Stimulated activated effector memory CD8-positive, alpha-beta T cell treated with anti-CD3 and anti-CD28 coated beads, Interleukin-12 subunit alpha, Interleukin-12 subunit beta, amount 100 ng/mL, for 72 hours (primary cell): ENCODE data around the gene PACC1.
A peak's percentile ranks its signal among the peaks of the same experiment; 100 is the strongest.

Experiments used
- ATAC-seq: fragments of 150-1000 bp; cut with Tn5 transposase; 2 replicates; pipeline ENCODE4 v1.10.0; 2021
- DNase-seq, 2 donors: peaks; one replicate each; pipeline ENCODE4 v3.0.0; 2021 to 2022; ENCODE audit warnings: low spot score in 2 of 2
- H3K27ac Mint-ChIP-seq: one replicate; pipeline ENCODE4 v1.8.0; 2022; ENCODE audit warnings: mild to moderate bottlenecking, mixed read lengths
- H3K36me3 Mint-ChIP-seq: one replicate; pipeline ENCODE4 v1.8.0; 2022; ENCODE audit warnings: mild to moderate bottlenecking, mixed read lengths
- H3K4me1 Mint-ChIP-seq: one replicate; pipeline ENCODE4 v1.8.0; 2022; ENCODE audit warnings: mixed read lengths
- H3K4me3 Mint-ChIP-seq: one replicate; pipeline ENCODE4 v1.8.0; 2022; ENCODE audit warnings: mild to moderate bottlenecking, mixed read lengths
- H3K9me3 Mint-ChIP-seq: one replicate; pipeline ENCODE4 v1.8.0; 2022; ENCODE audit warnings: mixed read lengths

The PACC1 gene

DNA sequence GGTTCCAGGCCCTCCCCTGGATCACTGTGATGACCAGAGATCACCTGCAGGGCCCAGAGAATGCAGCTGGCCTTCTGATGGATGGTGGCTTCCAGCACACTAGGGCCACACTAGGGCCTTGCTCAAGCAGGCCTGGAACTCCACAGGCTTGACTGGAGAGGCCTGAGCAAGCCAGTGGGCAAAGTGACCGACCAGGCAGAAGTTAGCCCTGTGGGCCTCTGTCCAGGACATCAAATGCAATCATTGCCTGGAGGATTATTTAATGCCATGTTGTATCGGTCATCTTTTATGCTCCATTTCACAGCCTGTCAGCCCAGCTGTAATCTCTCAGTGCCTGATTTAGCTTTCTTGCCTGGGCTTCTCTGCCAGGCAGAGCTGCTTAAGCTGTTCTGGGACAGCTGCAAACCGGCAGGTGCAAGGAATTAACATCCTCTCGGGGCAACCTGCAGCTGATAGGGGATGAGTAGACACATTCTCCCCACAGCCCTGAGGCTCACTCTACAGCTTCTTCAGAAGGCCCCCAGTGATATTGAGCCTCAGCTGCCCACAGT is 35.7 kb upstream of the PACC1 start:
- peak overlapping the region; percentile 34 for H3K27ac Mint-ChIP-seq
- no peak for ATAC-seq
- H3K36me3 Mint-ChIP-seq = peaks cover 23% of the 10 kb centered on the region
- H3K9me3 Mint-ChIP-seq = no peaks in the 10 kb centered on the region
- no peak overlapping the region for H3K4me3 Mint-ChIP-seq
- no peak for DNase-seq
- no peaks in the 10 kb centered on the region for H3K4me1 Mint-ChIP-seq

DNA sequence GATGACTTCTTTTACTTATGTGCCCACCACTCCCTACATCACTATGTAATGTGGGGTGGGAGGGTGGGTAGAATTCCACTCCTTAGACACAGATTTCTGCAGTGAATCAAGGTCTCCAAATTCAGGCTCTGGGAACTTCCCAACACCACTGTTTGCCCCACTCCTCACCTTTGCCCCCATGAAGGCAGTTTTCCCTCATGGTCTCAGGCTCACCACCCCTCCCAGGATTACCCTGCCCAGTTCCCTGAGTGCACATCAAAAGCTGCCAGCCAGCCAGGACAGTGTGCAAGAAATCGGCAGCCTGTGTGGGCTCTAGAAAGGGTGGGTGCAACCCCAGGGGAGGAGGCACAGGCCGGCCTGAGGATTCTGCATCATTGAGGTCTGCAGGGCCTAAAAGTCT is 32.8 kb upstream of the PACC1 start:
- no peak overlapping the region for H3K27ac Mint-ChIP-seq
- H3K36me3 Mint-ChIP-seq = peaks cover 29% of the 10 kb centered on the region

DNA sequence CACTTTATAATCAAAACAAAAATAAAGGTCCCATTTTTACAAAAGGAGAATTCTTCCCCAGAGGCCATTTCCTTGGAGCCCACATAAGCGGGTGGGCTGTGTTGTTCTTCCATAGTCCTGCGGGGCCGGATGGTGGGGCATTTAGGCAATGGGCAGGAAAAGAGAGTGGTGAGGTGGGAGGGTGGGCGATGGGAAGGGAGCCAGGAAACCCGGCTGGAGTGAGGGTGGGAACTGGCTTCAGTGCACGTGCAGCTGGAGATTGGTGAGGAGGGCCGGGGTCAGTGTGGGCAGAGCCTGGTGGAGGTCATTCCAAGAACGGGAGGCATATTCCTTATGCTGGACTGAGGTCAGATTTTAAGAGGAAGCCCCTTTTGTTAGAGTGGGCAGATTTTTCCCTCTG is 31.6 kb upstream of the PACC1 start:
- H3K4me1 Mint-ChIP-seq = no peaks in the 10 kb centered on the region
- H3K4me3 Mint-ChIP-seq = no peak overlapping the region
- ATAC-seq (no peak), DNase-seq (no peak)
- no peaks in the 10 kb centered on the region for H3K9me3 Mint-ChIP-seq
- no peak overlapping the region for H3K27ac Mint-ChIP-seq
- peaks cover 27% of the 10 kb centered on the region for H3K36me3 Mint-ChIP-seq

More for the DNA sequence above, 32.8 kb upstream of the PACC1 start:
- DNase-seq = no peak
- Mint-ChIP-seq H3K9me3 (no peaks in the 10 kb centered on the region), H3K4me1 (no peaks in the 10 kb centered on the region), H3K4me3 (no peak overlapping the region)
- no peak for ATAC-seq

DNA sequence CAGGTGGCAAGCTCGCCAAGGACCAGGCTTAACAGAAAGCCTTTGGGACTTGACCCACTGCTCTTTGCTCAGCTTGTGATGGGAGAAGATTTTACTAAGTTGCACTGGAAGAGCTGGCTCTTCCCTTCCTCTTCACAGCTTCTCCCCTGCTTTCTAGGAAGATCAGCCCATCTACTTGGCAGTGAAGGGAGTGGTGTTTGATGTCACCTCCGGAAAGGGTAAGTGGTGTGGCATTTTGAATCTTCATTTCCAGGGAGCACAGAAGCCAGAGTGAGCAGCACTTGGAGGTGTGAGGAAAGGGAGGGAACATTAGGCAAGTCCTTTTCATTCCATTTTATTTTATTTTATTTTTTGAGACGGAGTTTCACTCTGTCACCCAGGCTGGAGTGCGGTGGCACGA is 27.7 kb upstream of the PACC1 start:
- H3K27ac Mint-ChIP-seq = no peak overlapping the region
- ATAC-seq = no peak
- H3K4me3 Mint-ChIP-seq = no peak overlapping the region
- no peaks in the 10 kb centered on the region for H3K4me1 Mint-ChIP-seq
- no peak for DNase-seq
- peaks cover 22% of the 10 kb centered on the region for H3K36me3 Mint-ChIP-seq
- H3K9me3 Mint-ChIP-seq = no peaks in the 10 kb centered on the region

DNA sequence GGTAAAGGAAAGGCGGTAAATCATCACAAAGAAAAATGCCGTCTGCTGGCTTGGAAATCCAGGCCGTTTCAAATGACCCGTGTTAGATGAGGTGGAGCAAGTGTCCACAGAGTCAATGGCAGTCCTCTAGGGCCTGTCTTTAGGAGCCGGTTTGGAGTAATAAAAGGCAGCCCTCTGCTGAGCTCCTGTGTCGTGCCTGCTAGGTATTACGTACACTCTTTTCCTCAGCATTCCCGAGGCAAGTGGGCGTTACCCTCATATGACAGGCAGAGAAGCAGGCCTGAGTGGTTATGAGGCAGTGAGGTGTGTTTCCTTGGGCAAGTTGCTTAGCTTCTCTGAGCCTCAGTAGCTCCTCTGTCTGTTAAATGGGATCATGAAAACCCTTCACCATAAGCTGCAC is 25.7 kb upstream of the PACC1 start:
- no peaks in the 10 kb centered on the region for H3K4me1 Mint-ChIP-seq
- no peaks in the 10 kb centered on the region for H3K9me3 Mint-ChIP-seq
- no peak for ATAC-seq
- no peak overlapping the region for H3K27ac Mint-ChIP-seq
- no peak for DNase-seq
- no peak overlapping the region for H3K4me3 Mint-ChIP-seq
- peaks cover 9% of the 10 kb centered on the region for H3K36me3 Mint-ChIP-seq

DNA sequence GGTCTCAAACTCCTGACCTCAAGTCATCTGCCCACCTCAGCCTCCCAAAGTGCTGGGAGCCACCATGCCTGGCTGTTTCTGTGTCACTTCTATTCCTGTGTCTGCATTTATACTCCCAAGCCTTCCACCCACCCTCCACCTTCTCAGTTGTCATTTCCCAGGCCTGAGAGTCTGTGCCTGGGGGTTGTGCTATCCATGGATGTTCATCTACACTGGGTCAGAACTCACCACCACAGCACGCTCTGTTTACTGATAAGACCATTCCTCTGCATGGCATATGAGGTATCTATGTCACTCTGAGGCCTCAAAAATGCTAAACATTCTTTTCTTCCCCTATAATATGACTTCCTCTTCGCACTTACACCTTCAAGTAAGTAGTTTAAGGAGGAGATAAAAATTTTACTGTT is 24.1 kb upstream of the PACC1 start:
- Mint-ChIP-seq H3K27ac (no peak overlapping the region), H3K4me1 (peaks cover 11% of the 10 kb centered on the region), H3K4me3 (no peak overlapping the region), H3K9me3 (no peaks in the 10 kb centered on the region), H3K36me3 (no peaks in the 10 kb centered on the region)
- no peak for ATAC-seq
- no peak for DNase-seq

DNA sequence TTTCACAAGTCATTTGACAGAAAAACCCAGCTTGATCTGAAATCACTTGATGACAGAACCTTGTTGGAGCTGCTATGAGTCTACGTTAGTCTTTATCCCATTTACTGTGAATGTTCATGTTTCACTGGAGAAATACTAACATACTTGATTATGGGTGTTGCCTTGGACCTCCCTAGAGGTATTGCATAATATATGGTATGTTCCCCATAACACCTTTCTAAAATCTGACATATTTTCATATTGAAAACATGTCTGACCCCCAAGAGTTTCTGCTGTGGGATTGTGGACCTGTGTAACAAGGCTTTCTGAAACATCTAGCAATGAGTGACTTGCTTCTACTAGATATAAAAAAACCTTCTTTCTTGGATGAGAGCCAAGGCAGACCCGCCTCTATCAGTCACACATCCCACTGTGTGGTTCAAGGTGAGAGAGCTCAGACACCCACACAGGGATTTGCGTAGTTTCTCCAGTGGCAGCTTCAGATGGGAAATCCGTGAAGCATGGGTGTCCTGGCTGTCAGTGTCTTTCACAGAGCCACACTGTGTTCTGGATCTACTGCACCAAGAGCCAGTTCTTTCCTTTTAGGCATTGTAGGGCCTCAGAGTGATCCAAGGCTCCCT is 22.6 kb upstream of the PACC1 start:
- Mint-ChIP-seq H3K27ac (peak overlapping the region; percentile 15), H3K4me3 (no peak overlapping the region), H3K4me1 (peaks cover 18% of the 10 kb centered on the region), H3K36me3 (no peaks in the 10 kb centered on the region), H3K9me3 (no peaks in the 10 kb centered on the region)
- DNase-seq (no peak), ATAC-seq (no peak)

DNA sequence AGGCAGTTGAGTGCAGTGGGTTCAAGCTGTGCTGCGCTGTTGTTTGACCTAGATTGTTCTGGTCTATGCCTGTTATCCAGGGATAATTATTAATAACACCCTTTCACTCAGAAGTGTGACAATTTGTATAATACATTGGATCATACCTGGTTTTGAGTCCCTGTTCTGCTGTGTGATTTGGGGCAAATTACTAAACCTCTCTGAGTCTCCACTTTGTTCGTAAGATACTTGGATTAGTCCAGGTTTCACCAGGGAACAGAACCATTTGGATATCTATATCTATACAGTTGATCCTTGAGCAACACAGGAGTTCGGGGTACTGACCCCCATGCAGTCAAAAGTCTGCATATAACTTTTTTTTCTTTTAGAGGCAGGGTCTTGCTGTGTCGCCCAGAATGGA is 20.3 kb upstream of the PACC1 start:
- DNase-seq = no peak
- Mint-ChIP-seq H3K9me3 (no peaks in the 10 kb centered on the region), H3K4me1 (peaks cover 33% of the 10 kb centered on the region), H3K27ac (no peak overlapping the region), H3K4me3 (no peak overlapping the region), H3K36me3 (no peaks in the 10 kb centered on the region)
- no peak for ATAC-seq

DNA sequence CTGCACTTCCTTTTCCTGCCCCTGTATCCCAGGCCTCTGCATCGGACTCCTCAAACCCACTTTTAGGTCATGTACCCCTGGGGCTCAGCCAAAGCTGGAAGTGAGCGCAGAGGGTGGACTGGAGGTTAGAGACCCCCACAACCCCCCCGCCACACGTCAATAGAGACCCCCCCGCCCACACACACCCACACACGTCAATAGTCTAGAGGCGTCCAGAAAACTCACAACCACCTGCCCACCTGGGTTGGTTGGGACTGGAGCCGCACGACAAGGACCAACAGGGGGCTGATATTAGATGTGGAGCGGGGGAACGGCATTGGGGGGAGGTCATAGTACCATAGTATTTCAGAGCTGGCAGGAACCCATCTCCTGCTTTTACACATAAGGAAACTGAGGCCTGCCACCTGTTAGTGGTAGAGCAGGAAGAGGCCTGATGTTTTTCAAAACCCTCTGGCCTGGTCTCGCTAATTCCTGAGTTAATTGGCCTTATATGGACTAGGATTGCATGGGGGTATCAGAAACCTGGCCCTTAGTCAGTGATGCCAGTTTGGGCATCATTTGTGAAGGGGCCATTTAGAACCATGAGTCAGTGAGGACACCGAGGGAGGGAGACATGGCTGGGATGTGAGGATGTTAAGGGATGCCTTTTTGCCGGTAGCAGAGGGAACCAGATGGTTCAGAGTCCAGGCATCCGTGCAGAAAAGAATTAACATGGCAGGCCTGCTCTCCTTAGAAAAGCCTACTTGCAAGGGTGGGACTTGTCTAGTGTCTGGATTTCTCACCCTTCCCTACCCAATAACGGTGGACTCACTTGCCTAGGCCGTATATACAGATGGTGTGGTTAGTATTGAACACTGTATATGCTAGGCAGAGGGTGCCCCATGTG is 19.1 kb upstream of the PACC1 start:
- Mint-ChIP-seq H3K36me3 (no peaks in the 10 kb centered on the region), H3K4me1 (peaks cover 33% of the 10 kb centered on the region), H3K27ac (peak overlapping the region; percentile 81), H3K4me3 (peak overlapping the region; percentile 70), H3K9me3 (no peaks in the 10 kb centered on the region)
- DNase-seq = no peak
- ATAC-seq = no peak

DNA sequence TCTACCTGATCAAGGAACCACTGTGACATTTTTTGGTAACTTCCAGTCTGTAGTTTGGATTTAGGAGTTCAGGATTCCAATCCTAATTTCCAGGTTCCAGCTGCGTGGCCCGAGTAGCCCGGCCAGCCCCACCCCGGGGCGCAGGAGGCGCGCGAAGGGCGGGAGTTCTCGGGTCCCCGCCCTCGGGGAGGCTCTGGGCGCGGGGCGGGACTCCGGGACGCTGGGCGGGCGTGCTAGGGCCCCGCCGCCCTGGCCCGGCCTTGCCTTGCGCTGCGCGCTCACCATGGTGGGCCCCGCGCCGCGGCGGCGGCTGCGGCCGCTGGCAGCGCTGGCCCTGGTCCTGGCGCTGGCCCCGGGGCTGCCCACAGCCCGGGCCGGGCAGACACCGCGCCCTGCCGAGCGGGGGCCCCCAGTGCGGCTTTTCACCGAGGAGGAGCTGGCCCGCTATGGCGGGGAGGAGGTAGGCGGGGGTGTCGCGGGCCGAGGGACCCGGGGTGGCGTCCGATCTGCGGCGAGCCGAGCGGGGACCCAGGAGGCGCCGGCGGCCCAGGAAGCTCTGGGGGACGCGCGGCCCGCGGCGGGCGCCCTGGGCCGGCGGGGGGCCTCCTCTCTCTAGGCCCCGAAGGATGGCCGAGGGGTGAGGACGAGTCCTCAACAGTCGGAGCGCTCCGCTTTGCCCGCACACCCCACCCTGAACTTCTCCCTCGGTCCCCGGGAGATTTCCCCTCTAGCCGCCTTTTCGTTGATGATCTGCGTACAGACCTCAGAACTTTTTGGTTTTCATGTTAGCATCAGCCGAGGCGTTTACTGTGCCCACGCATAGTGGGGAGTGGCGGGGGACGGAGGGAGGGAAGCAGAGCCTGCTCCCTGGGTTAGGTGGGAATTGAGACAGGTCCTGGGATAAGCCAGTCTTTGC is 18.2 kb upstream of the PACC1 start, which contains the start of gene NENF:
NENF (plus strand) TSS at position 260 of the 916 bp plus-strand sequence; CDS start at position 284, 24 bp downstream.
- Mint-ChIP-seq H3K4me1 (peaks cover 33% of the 10 kb centered on the region), H3K9me3 (no peaks in the 10 kb centered on the region)

DNA sequence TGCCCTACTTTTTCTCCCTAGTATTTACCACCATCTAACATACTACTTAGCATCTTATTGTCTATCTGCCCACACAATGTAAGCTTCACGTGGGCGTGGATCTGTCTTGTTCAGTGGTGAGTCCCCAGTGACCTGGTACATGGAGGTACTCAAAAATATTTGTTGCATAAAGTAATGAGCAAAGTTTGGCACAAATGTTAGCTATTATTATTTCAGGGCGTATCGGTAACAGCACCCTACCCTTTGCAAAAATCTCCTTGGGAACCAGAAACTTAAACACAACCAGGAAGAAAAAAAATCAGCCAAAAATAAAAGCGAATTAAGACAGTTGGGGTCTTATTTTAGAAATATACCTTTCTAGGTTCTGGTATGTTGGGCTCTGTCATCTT is 17.6 kb upstream of the PACC1 start:
- peak overlapping the region; percentile 45 for H3K27ac Mint-ChIP-seq
- H3K9me3 Mint-ChIP-seq = no peaks in the 10 kb centered on the region
- DNase-seq (no peak), ATAC-seq (no peak)
- H3K4me3 Mint-ChIP-seq = peak overlapping the region; percentile 70
- H3K4me1 Mint-ChIP-seq = peaks cover 33% of the 10 kb centered on the region
- H3K36me3 Mint-ChIP-seq = no peaks in the 10 kb centered on the region

More for the DNA sequence above, 18.2 kb upstream of the PACC1 start, which contains the start of gene NENF:
- ATAC-seq (peak; percentile 99), DNase-seq (peak; percentile 74 to 83)
- Mint-ChIP-seq H3K4me3 (peak within 1 kb of the TSS; percentile 70), H3K27ac (peak within 1 kb of the TSS; percentile 81), H3K36me3 (no peaks in the 10 kb centered on the region)

DNA sequence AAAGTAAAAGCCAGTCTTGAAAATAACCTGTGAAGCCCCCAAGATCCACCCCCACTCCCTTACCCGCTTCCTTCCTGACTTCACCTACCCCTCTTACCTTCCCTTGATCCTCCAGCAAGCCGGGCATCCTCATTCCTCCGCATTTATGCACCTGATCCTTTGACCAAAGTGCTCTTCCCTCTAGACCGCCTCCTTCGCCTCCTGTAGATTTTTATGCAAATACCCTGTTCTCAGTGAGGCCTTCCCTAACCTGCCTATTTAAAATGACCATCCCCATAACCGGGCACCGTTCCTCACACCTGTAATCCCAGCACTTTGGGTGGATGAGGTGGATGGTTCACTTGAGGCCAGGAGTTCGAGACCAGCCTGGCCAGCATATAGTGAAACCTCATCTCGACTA is 17.0 kb upstream of the PACC1 start:
- no peaks in the 10 kb centered on the region for H3K9me3 Mint-ChIP-seq
- no peaks in the 10 kb centered on the region for H3K36me3 Mint-ChIP-seq
- H3K27ac Mint-ChIP-seq = peak overlapping the region; percentile 45
- H3K4me1 Mint-ChIP-seq = peaks cover 33% of the 10 kb centered on the region
- DNase-seq (no peak), ATAC-seq (no peak)
- H3K4me3 Mint-ChIP-seq = peak overlapping the region; percentile 70

DNA sequence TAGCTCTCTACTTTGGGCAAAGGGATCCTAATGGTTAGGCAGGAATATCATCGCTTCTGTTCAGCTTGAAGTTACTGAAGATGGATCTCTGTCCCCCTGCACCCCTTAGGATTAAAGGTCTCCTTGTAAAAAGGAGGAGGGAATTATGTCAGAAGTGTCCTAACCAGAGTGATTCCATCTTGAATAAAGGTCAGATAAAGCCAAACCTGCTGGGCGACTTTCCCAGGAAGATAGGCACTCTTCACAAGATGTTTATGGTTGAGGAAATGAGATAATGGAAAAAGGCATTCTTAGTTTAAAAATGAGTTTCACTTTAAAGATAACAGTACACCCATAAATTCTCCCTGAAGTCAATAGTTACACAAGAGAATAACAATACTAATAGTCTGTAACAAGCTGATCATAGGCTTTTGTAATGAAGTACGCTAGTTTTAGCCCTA is 16.3 kb upstream of the PACC1 start:
- Mint-ChIP-seq H3K27ac (no peak overlapping the region), H3K9me3 (no peaks in the 10 kb centered on the region), H3K36me3 (no peaks in the 10 kb centered on the region), H3K4me1 (peaks cover 33% of the 10 kb centered on the region), H3K4me3 (no peak overlapping the region)
- DNase-seq (no peak), ATAC-seq (no peak)

DNA sequence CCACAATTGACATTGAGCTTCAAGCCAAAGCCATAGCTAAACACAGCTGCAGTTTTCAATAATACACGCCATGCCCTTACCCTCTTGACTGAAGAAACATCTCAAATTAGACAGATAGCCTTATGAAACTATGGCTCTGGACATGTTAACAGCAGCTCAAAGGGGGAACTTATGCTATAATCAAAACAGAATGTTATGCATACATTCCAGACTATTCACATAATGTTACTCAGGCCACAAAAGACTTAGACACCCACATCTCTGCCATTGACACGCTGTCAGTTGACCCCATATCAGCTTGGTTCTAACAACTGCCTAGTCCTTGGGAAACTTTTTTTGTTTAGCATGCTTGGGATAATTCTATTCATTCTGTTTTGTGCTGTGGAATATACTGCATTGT is 15.7 kb upstream of the PACC1 start:
- H3K4me1 Mint-ChIP-seq = peaks cover 33% of the 10 kb centered on the region
- no peak overlapping the region for H3K27ac Mint-ChIP-seq
- no peak for DNase-seq
- H3K9me3 Mint-ChIP-seq = no peaks in the 10 kb centered on the region
- H3K36me3 Mint-ChIP-seq = no peaks in the 10 kb centered on the region
- ATAC-seq = no peak
- no peak overlapping the region for H3K4me3 Mint-ChIP-seq

DNA sequence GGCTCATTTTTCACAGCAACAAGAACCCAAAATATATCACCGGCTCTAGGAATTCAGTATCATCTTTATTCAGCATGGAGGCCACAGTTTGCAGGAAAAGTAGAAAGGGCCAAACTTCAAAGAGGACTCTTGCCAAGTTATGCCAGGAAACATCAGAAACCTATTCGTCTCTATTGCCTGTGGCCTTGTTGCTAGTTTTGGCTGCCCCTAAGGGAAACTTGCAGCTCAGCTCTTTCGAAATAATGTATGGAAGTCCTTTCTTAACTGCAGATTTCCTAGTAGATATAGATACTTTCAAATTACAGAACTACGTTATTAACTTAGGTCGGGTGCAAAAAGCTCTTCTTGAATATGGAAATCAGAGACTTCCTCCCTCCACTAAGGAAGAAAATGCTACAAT is 13.8 kb upstream of the PACC1 start:
- Mint-ChIP-seq H3K4me1 (peaks cover 19% of the 10 kb centered on the region), H3K4me3 (no peak overlapping the region), H3K27ac (no peak overlapping the region), H3K9me3 (no peaks in the 10 kb centered on the region), H3K36me3 (no peaks in the 10 kb centered on the region)
- ATAC-seq = no peak
- no peak for DNase-seq
